NCI-H2196 treated with DMSO at 0.1 percent for 48 hours (cell line): ENCODE results near the gene RGL4.
"Not testable (repeated sequence)": the region's sequence is repeated elsewhere in the genome, so short reads cannot be mapped to it uniquely, and the experiment has no call there.

Experiments used
- DNase-seq: peaks from one replicate; lab custom pipeline; 2025; ENCODE audit not compliant: unreplicated experiment; lab: John Stamatoyannopoulos, UW

Gene RGL4, protein sequence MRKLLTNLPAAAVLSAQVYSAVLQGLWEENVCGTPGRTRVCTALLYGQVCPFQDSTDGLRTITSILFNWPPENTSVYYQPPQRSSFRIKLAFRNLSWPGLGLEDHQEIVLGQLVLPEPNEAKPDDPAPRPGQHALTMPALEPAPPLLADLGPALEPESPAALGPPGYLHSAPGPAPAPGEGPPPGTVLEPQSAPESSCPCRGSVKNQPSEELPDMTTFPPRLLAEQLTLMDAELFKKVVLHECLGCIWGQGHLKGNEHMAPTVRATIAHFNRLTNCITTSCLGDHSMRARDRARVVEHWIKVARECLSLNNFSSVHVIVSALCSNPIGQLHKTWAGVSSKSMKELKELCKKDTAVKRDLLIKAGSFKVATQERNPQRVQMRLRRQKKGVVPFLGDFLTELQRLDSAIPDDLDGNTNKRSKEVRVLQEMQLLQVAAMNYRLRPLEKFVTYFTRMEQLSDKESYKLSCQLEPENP

GRCh38 chr22:23690713-23691112, at the start of gene RGL4:
RGL4 (plus strand) TSS chr22:23691013; CDS start chr22:23692031, 1,018 bp downstream.
- no peak for DNase-seq

DNA sequence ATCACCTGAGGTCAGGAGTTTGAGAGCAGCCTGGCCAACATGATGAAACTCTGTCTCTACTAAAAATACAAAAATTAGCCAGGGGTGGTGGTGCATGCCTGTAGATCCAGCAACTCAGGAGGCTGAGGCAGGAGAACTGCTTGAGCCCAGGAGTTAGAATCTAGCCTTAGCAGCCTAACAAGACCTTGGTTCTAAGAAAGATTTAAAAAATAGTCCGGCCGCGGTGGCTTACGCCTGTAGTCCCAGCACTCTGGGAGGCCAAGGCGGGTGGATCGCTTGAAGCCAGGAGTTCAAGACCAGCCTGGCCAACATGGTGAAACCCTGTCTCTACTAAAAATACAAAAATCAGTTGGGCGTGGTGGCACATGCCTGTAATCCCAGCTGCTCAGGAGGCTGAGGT, 44.3 kb upstream of the RGL4 start:
- not testable (repeated sequence) for DNase-seq

DNA sequence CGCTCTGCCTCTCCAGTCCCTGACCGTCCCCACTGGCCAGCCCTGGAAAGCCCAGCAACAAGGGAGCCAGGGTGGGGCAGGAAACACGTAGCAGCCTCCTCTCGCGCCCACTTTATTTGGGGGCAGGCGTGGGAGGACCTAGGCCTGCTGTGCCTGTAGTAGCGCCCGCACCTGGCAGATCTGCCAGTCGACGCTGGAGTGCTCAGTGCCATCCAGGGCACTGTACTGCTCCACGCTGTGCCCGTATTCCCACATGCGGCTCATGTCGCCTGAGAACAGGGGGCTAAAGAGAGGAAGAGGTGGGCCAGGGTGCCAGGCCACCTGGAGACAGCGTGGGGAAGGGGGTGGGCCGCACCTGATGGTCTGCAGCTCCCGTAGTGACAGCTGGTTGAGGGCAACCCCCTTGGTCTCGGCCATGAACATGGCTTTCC, 41.7 kb upstream of the RGL4 start:
- DNase-seq, result no peak

DNA sequence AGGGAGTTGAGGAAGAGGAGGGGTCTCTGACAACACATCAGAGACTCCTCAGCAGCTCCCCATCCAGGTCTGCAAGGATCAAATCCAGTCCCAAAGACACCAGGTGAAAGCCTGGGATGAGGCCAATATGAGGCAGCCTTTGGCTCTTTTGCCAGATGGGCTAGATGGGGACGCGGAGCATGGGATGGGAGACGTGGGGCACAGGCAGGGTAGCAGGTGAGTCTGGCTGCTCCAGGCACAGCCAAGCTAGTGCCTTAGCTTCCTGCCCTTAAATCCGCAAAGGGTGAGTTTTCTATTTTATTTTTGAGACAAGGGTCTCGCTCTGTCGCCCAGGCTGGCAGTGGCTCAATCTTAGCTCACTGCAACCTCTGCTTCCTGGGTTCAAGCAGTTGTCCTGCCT, 39.1 kb upstream of the RGL4 start:
- DNase-seq, result no peak

DNA sequence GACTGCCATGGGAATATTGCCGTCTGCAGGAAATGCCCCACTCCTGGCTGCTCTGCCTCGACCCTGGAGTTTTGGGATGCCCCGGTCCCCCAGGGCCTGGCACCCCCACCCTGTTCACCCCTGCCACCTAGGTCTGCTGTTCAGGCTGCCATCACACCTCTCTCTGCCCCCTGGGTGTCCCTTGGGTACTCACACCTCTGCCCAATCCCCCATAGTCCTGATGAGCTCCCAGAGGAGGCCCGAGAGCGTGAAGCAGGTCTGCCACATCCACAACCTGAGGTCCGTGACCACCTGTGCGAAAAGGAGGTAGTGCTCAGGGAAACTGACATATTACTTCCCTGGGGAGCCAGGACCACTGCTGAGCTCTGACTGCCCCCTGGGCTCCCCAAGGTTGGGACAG, 38.5 kb upstream of the RGL4 start:
- no peak for DNase-seq

DNA sequence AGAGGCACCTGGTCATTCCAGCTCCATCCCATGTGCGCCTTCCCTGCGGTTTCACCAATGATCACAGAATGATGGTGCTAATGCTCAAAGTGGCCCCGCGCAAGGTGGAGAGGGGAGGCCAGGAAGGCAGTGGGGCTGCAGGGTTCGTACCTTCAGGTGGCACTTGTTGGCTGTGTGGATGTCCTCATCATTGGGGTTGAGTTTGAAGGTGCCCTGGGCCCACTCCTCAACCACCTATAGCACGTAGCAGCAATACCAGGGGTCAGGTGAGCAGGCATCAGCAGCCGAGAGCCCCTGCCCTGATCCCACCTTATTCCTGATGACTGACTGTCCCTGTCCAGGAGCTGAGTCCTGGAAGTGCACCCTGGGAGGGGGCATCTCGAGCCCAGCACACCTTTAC, 38.1 kb upstream of the RGL4 start:
- DNase-seq, result no peak

DNA sequence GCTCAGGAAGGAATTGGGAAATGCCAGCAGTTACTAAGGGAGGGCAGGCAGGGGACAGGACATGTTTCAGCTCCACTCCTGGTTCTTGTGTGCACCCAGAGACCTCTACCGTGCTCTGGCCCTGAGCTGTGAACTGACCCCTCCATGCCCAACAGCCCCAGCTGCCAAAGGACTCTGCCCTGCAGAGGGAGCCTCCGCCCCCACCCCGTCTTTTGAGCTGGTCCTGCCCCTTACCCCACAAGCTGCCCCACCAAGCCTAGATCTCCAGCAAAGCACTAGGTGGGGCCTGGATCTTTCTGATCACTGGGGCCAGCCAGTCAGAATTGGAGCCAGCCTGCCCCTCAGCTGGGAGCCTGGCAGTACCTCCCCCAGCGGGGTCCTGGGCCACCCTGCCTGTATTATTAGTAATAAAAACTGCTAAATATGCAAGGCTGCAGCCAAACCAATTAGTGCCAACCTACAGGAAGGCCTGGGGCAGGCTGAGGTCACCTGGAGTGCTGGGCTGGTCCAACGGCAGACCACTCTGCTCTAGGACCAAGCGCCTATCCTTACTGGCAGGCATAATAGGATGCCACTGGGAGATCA, 34.8 kb upstream of the RGL4 start:
- no peak for DNase-seq

GRCh38 chr22:23657727-23658126, 33.1 kb upstream of the RGL4 start:
- no peak for DNase-seq

- not testable (repeated sequence) for DNase-seq
Observed at GRCh38 chr22:23660381-23660780, 30.4 kb upstream of the RGL4 start.

GRCh38 chr22:23670378-23671295, 20.2 kb upstream of the RGL4 start:
- DNase-seq, result no peak

DNA sequence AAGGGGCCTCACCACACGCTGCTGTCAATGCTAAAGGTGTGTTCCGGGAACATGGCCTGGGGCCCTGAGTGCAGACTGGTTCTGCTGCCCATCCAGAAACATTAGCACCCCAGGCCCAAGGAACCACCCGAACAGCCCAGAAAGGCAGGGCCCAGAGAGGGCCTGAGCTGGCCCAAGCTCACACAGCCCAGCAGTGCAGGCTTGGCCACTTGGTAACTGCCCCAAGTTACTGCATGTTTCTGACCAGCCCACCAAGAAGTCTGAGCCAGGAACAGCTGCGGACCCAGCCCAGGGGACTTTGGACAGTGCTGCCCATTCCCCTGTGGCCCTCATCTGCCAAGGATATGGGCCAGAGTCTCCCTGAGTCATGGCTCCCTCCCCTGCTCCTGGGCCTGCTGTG, 19.4 kb upstream of the RGL4 start:
- not testable (repeated sequence) for DNase-seq

GRCh38 chr22:23672307-23673049, 18.3 kb upstream of the RGL4 start:
- DNase-seq, result not testable (repeated sequence)

- DNase-seq, result no peak
Observed at GRCh38 chr22:23673050-23673620, 17.7 kb upstream of the RGL4 start.

- DNase-seq, result no peak
Observed at GRCh38 chr22:23673826-23674690, 16.8 kb upstream of the RGL4 start.

- not testable (repeated sequence) for DNase-seq
Observed at GRCh38 chr22:23674886-23675501, 15.8 kb upstream of the RGL4 start.

DNA sequence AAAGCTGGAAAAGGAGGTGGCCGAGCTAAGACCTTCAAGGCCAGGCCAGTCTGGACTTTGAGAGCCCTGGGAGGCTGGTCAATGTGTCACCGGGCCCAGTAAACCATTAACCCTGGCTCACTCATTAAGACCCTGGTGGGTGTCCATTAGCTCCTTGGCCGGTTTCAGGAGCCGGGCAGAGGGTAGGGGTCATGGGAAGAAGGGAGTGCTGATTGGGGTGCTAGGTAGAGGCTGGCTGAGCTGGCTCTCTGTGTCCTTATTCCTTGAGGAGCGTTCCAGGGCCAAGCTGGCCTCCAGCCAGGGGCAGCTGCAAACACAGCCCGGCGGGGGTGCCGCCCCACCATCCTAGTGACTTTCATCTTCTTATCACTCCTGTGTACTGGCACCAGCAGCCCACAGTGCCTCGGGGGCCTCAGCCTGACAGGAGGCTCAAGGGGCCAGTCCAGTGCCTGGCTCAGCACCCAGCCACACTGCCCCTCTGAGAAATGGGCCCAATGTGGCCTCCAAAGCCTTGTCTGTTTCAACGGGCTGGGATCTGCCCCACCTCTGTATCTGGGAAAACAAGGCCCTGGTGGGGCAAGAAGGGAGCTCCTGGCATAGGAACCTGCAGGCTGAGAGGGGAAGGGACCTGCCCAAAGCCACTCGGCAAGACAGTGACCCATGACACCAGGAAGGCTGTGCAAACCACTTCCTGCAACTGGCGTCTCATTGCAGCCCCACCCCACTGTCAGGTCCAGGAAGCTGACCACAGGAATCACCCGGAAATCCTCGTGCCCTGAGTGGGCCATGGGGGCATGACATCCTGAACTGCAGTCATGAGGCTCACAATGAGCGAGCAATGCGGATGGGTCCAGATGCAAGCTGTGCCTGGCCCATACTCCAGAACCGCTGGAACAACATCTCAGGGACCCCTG, 15.1 kb upstream of the RGL4 start:
- no peak for DNase-seq

DNA sequence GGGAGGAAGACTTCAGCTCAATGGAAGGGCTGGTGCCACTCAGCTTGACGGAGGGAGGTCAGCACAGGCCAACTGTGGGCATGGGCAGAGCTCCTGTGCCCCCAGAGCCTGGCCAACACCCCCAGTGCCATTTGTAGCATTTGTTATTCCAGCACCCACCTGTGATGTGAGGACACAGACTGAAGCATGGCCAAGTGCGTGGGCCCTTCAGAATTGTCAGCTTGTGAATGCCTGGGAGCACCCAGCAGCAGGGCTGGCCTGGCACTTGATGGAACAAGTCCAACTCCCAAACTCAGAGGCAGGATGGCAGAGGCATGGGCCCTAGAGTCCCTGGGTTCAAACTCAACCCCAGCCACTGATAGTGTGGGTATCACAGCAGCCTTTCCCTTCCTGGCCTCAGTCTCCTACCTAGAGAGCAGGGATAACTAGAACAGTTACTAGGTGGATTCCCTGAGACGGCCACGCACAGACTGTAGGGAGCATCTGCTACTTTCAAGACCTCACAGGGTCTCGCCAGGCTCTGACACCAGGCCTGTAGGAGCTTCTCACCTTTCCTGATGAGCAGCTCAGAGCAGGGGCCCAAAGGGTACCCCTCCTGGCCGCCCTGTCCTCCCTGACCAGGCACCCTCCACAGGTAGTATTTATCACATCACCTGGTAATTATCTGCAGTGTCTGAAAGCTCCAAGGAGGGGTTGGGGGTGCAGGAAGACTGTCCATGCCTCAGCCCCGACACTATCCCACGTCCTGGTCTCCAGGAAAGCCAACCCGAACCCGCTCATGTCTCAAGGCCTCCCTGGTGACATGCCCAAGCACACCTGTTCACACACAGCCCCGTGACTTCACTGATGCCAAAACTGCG, 13.7 kb upstream of the RGL4 start:
- DNase-seq, result not testable (repeated sequence)
